Stimulated activated CD8-positive, alpha-beta memory T cell treated with anti-CD3 and anti-CD28 coated beads, Interleukin-7, amount 100 ng/mL, for 24 hours (primary cell): ENCODE data around the gene ADAMTS16.

ENCODE experiments used
- DNase-seq: peaks from one replicate; pipeline ENCODE4 v3.0.0-alpha.2; 2020; ENCODE audit warnings: low read depth

Gene ADAMTS16

DNA sequence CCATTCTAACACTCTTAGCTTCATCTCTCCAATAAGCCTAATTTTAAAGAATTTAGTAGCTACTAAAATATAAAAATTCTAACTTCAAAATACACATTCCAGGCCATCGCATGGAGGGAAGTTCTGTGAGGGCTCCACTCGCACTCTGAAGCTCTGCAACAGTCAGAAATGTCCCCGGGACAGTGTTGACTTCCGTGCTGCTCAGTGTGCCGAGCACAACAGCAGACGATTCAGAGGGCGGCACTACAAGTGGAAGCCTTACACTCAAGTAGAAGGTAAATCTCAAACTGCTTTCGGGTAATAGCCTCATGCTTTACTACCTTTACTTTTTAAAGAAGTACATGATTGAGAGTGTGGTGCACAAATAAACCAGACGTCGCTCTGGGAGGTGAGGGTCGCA lies 94.8 kb downstream of the ADAMTS16 start:
- no peak for DNase-seq

DNA sequence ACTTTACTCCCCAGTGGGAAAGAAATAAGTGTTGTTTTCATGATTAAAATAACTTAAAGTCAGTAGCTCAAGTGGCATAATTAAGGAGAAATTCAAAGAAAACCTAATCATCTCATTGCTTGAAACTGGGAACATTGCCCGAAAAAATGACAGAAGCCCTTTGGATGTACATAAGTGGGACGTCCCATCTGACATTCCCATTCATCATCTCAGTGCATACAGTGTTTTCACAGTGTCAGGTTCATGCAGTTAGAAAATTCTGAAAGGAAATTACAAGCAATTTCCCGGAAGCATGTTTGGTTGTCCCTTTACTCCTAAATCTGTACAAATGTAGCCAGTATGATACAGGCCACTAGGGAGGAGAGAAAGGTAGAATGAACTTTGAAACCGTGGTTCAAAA lies 95.6 kb downstream of the ADAMTS16 start:
- no peak for DNase-seq

DNA sequence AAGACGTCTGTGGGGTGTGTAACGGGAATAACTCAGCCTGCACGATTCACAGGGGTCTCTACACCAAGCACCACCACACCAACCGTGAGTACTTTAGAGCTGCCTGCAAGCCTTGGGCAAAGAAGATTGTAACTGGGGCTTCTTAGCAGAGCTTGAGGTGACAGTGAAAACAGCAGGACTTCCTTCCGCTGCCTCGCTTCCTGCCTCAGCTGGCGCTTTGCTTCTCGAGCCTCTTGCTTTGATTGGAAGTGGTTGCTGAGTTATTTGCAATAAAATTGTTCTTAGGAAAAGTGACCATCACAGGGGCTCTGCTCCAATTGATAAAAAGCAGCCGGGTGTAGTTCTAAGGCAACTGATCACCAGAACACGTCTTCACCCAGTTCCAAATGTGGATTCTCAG lies 99.1 kb downstream of the ADAMTS16 start:
- no peak for DNase-seq

GRCh38 chr5:5240234-5240633 lies 100.1 kb downstream of the ADAMTS16 start:
- DNase-seq: no peak

DNA sequence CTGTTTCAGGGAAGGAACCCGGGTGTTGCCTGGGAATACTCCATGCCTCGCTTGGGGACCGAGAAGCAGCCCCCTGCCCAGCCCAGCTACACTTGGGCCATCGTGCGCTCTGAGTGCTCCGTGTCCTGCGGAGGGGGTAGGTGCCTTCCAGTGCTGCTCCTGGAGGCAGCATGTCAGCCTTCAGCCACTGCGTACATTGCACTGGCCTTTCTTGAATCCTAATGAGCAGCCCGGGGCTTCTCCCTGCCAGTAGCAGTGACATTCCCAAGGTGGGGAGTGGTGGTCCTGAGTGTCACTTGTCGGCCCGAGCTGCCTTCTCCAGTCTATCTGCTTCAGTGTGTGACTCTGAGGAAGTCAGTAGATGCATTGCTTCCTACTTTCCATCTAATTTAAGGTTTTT lies 101.9 kb downstream of the ADAMTS16 start:
- DNase-seq: no peak

DNA sequence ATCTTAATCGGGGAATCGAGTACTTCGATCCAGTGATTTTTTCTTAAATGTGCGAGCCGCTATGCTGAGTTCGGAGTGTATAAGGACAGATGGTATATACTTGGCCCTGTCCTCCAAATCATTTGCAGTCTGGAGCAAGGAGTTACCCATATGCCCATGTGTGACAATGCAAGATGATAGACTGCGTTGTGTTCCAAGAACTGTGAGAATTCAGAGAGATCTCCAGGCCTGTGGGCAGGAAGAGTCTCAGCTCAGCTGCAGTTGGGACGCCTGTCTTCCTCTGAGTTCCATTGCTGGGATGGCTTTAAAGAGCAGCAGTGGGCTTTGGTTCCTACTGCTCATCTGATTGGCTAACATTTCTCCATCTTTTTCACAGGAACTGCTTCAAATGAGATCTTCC lies 106.6 kb downstream of the ADAMTS16 start:
- no peak for DNase-seq

GRCh38 chr5:5250758-5251157 lies 110.6 kb downstream of the ADAMTS16 start:
- no peak for DNase-seq

DNA sequence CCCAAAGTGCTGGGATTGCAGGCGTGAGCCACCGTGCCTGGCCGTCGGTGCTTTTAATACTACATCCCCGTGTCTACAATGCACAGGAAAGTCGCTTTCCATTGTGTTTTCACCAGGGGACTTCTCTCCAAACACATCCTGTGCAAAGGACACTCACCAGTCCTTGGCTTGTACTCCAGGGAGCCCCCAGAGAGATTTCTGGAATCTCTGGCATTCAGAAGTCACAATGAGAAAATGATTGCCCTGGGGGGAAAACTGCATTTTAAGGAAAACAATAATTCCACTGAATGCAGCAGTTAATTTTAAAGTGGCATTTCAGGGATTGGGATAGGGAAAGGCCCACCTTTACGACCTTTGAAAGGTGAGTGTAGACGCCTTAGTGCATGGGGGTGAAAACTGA lies 112.0 kb downstream of the ADAMTS16 start:
- DNase-seq: no peak

- no peak for DNase-seq
These were observed 117.2 kb downstream of the ADAMTS16 start for GRCh38 chr5:5257353-5257752.

GRCh38 chr5:5258564-5258963 lies 118.4 kb downstream of the ADAMTS16 start:
- no peak for DNase-seq

GRCh38 chr5:5264727-5265126 lies 124.6 kb downstream of the ADAMTS16 start:
- DNase-seq: no peak

DNA sequence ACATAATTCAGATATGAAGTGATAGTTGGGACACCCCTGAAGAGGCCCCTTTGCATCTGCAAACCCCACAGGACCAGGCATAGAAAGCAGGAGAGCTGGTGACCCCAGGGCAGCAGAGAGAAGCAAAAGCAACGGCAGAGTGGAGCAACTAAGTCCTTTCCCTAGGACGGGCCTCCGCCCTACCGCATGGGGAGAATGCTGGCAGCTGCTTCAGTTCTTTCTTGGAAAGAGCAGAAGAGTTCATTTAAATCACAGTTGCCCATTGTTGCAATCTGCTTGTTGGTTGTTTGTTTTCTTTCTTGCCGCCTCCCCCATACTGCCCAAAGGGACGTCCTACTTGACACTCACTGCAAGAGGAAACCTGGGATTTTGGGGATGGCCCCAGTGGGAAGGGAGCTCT lies 126.2 kb downstream of the ADAMTS16 start:
- DNase-seq: no peak

DNA sequence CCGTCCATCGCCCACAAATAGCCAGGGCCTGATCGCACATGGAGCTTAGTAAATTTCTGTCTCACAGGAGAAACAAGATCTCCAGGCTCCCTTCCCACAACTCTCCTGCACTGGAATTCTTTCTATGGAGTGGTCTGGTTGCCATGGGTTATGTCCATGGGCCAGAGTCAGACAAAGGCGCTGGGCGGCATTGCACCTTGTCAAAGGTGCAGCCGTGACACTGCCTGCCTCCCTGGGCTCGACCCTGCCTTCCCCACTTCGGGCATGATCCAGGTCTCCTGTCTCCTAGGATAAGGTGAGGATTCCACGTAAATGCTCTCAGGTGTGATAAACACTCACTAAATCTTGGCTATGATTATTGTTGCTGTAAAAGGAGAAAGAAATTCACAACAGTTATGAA lies 130.0 kb downstream of the ADAMTS16 start:
- DNase-seq: no peak

DNA sequence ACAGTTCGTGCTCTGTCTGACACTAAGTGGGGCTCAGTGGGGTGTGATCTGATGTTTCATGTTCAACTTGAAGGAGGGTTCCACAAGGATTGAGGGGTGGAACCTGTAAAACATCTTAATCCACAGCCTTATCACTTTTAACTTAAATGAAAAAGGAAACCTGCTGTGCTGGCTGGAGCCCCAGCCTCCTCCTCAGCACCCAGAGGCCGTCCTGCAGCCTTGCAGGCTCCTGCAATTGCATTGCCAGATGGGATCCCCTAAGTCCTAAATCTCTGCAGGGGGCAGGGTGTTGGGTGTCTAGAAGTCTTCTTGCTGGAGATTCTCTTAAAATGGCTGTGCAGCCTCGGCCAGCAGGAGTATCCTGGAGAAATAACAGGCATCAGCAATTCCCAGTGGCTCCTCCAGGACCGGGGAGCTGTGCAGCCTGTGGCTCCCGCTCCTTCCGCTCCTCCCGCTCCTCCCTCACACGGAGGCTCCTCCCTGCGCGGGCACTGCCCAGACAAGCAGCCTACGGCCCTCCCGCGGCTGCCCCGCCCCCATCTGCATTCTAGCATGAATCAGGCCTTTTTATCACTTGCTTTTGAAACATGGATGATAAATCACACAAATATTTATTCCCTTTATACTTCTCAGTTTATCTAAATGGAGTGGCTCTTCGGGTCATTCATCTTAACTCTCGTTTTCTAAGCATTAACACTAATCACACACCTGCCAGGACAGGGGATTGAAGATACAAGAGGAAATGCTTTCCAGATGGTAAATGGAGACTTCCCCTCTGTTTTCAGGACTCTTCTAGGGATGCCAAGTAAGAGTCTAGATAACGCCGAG lies 131.0 kb downstream of the ADAMTS16 start:
- DNase-seq: no peak

GRCh38 chr5:5271786-5272321 lies 131.7 kb downstream of the ADAMTS16 start:
- DNase-seq: no peak

GRCh38 chr5:5273398-5273797 lies 133.3 kb downstream of the ADAMTS16 start:
- no peak for DNase-seq

GRCh38 chr5:5273976-5274375 lies 133.8 kb downstream of the ADAMTS16 start:
- no peak for DNase-seq

DNA sequence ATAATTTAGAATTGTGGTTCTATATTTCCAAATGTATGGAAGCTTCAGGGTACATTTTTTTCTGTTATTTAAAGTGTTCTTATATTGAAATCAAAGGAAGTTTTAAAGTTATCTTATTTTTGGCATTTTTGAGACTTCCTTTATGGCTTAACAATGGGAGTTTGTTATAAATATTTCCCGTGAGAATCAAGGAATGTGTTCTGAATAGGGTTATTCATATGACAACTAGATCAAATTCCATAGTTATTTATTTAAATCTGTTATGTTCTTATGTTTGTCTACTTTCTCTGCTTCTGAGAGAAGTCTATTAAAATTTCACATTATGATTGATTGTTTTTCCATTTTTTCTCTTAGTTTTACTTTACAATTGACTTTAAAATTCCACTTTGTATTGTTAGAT lies 135.1 kb downstream of the ADAMTS16 start:
- DNase-seq: no peak

DNA sequence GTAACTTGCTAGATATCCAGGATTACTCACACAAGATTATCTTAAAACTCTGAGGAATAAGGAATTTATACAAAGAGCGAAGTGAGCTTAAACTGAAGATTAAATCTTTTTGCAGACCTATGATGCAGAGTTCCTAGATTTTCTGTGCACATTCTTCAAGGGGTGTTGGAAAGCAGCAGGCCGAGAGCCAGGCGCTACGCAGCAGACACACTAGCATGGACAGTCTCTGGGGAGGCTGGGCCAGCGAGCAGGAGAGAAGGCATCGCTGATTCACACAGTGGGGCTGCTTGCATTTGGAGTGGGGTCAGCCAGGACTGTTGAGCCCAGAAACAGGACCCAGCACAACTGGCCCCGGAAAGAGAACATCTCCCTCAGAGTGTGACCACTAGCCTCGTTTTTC lies 136.3 kb downstream of the ADAMTS16 start:
- no peak for DNase-seq

GRCh38 chr5:5276951-5277517 lies 136.9 kb downstream of the ADAMTS16 start:
- DNase-seq: no peak

DNA sequence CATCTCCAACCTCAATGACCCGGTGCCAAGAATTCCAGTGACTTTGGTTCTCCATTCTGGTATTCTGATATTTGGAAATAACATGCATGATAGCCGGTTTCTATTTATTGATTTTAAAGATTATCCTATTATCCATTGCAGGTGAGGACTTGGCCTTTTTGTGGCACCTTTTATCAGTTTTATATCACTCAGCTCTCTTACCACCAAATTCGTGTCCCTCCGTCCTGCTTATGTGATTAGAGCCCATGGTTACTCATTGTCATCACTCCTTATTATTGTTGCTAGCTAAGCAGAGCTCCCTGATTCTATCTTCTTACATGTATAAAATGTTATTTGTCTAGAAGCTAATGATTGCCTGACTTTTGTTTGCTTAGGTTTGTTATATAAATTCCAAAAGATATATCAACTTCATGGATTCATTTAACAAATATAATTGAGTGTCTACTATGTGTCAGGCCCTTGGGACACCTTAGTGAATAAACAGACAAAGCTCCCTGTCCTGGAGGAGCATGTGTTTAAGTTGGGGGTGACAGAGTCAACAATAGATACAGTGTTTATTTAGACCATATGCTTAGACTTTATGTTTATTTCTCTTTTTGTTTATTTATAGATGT lies 138.2 kb downstream of the ADAMTS16 start:
- no peak for DNase-seq

DNA sequence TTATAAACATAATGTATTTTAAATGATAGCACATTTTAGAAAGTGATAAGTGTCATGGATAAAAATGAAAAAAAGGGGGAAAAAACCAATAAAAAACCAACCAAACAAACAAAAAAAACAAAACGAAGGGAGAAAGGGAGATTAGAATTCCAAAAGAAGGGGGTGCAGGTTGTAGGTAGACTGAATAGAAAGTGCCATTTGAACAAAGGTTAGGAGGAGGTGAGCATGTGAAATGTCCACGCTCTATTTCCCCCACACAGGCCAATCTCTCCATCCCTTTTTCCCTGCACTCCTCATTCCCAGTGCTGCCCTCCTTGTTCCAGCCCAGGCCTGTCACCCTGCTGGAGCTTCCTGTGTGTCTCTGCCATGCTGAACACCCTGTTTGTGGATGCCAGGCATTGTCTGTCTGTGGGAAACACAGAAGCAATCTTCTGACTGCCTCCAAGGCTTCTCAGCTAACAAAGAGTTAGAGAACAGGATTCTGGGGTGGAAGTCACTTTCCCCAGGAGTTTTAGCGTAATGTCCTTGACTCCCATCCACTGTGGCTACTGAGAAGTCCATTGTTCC lies 138.8 kb downstream of the ADAMTS16 start:
- DNase-seq: no peak

DNA sequence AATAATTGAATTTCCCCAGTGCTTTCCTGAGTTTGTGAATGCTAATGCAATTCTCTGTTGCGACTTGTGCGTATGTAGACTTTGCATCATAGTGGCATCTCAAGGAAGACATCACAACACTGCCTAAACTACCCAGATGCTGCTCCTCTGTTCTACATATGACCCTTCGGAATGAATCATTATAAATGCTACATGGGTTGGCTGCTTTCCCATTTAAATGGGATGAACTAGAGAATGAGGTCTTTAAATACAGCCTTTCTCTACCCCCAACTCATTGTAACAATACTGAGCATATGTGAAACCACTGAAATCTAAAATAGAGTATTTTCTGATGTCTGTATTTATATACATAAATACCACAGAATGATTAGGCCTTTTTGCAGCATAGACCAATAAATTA lies 145.8 kb downstream of the ADAMTS16 start:
- DNase-seq: no peak
